ENCODE measurements around the gene H1-8.

DNA sequence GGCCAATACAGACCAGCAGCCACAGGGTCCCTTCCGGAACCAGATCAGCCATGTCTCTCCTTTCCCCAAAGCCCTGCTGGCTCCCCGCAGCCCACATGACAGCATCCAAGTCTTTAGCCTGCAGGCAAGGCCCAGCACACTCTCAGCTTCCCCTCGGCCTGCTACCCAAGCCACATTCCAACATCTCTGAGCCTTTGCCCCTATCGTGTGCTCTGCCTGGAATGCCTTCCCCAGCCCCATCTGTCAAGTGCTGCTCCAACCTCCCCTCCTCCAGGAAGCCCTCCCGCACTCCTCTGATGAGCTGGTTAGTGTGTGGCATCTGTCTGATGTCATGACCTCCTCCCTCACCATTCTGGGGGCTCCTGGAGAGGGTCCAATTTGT, 55.0 kb downstream of the H1-8 start:
- TF ChIP-seq YY1 (IDR thresholded peaks at IDR 0.05; ENCODE audit: low read depth) (no peak), TAF1 (IDR thresholded peaks at IDR 0.05; ENCODE audit: low read depth) (no peak), EP300 (IDR thresholded peaks at IDR 0.05; ENCODE audit: borderline replicate concordance) (no peak), USF1 (IDR thresholded peaks at IDR 0.05) (no peak), CREB1 (IDR thresholded peaks at IDR 0.05; ENCODE audit: low read depth) (no peak), ZBTB7A (IDR thresholded peaks at IDR 0.05; ENCODE audit: low read depth) (no peak), MAX (IDR thresholded peaks at IDR 0.05) (no peak), RAD21 (IDR thresholded peaks at IDR 0.05; ENCODE audit: low read depth) (no peak), CEBPB (IDR thresholded peaks at IDR 0.05) (no peak), EGR1 (IDR thresholded peaks at IDR 0.05) (no peak), TCF12 (IDR thresholded peaks at IDR 0.05; ENCODE audit: low read depth) (no peak)
- TF ChIP-seq, protein P1, sequence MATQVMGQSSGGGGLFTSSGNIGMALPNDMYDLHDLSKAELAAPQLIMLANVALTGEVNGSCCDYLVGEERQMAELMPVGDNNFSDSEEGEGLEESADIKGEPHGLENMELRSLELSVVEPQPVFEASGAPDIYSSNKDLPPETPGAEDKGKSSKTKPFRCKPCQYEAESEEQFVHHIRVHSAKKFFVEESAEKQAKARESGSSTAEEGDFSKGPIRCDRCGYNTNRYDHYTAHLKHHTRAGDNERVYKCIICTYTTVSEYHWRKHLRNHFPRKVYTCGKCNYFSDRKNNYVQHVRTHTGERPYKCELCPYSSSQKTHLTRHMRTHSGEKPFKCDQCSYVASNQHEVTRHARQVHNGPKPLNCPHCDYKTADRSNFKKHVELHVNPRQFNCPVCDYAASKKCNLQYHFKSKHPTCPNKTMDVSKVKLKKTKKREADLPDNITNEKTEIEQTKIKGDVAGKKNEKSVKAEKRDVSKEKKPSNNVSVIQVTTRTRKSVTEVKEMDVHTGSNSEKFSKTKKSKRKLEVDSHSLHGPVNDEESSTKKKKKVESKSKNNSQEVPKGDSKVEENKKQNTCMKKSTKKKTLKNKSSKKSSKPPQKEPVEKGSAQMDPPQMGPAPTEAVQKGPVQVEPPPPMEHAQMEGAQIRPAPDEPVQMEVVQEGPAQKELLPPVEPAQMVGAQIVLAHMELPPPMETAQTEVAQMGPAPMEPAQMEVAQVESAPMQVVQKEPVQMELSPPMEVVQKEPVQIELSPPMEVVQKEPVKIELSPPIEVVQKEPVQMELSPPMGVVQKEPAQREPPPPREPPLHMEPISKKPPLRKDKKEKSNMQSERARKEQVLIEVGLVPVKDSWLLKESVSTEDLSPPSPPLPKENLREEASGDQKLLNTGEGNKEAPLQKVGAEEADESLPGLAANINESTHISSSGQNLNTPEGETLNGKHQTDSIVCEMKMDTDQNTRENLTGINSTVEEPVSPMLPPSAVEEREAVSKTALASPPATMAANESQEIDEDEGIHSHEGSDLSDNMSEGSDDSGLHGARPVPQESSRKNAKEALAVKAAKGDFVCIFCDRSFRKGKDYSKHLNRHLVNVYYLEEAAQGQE (IDR thresholded peaks at IDR 0.05; ENCODE audit: low read depth), result no peak

Measured in Ishikawa (cell line).